Left renal pelvis (tissue), 4 donors: ENCODE data around the gene PLCH2. TPM values are rescaled to one million over a fixed set of nuclear protein-coding genes. Genes with fewer than 3 reads are reported as not detected.
"Not testable (repeated sequence)": the region's sequence is repeated elsewhere in the genome, so short reads cannot be mapped to it uniquely, and the experiment has no call there.

Experiments
- DNase-seq, 4 donors: peaks; one replicate each; pipeline ENCODE4 v3.0.0-alpha.2; 2013; ENCODE audit warnings: low read depth in 4 of 4, low spot score in 3 of 4
- polyA plus RNA-seq, 4 donors: library from polyadenylated mRNA; unstranded; fragments of 120-200 nt; gene quantifications; one replicate each; pipeline ENCODE4 v1.2.1, GENCODE V29; 2013; ENCODE audit not compliant: insufficient read length in 4 of 4

PLCH2 gene
- polyA plus RNA-seq, 4 donors = 0.38 to 1.9 (median 1.3) TPM

- not testable (repeated sequence) for DNase-seq
These were observed 16.9 kb upstream of the PLCH2 start for GRCh38 chr1:2459102-2459753.

- DNase-seq = no peak
These were observed 16.3 kb upstream of the PLCH2 start for GRCh38 chr1:2459757-2460156.

- no peak for DNase-seq
These were observed 15.9 kb upstream of the PLCH2 start for GRCh38 chr1:2460203-2460602.

GRCh38 chr1:2460996-2461751, 14.9 kb upstream of the PLCH2 start:
- no peak for DNase-seq

GRCh38 chr1:2462819-2463218, 13.3 kb upstream of the PLCH2 start:
- DNase-seq = no peak

- no peak for DNase-seq
These were observed 12.7 kb upstream of the PLCH2 start for GRCh38 chr1:2463396-2463795.

- no peak for DNase-seq
These were observed 10.5 kb upstream of the PLCH2 start for GRCh38 chr1:2465371-2466269.

- no peak for DNase-seq
These were observed 9.8 kb upstream of the PLCH2 start for GRCh38 chr1:2466270-2466665.

GRCh38 chr1:2466958-2467554, 9.0 kb upstream of the PLCH2 start:
- DNase-seq = no peak

GRCh38 chr1:2468041-2468472, 8.0 kb upstream of the PLCH2 start:
- no peak for DNase-seq

- no peak for DNase-seq
These were observed 7.5 kb upstream of the PLCH2 start for GRCh38 chr1:2468540-2468939.

GRCh38 chr1:2469103-2469940, 6.8 kb upstream of the PLCH2 start:
- DNase-seq = no peak

- DNase-seq = no peak
These were observed 5.6 kb upstream of the PLCH2 start for GRCh38 chr1:2470290-2471158.

- DNase-seq = no peak
These were observed 5.0 kb upstream of the PLCH2 start for GRCh38 chr1:2471159-2471471.

- DNase-seq = no peak
These were observed 4.5 kb upstream of the PLCH2 start for GRCh38 chr1:2471587-2472001.

GRCh38 chr1:2472109-2472508, 4.0 kb upstream of the PLCH2 start:
- DNase-seq = no peak

GRCh38 chr1:2472561-2473177, 3.4 kb upstream of the PLCH2 start:
- DNase-seq = no peak

- no peak for DNase-seq
These were observed 2.9 kb upstream of the PLCH2 start for GRCh38 chr1:2473198-2473597.
